ENCODE results near the gene CDO1.

DNA sequence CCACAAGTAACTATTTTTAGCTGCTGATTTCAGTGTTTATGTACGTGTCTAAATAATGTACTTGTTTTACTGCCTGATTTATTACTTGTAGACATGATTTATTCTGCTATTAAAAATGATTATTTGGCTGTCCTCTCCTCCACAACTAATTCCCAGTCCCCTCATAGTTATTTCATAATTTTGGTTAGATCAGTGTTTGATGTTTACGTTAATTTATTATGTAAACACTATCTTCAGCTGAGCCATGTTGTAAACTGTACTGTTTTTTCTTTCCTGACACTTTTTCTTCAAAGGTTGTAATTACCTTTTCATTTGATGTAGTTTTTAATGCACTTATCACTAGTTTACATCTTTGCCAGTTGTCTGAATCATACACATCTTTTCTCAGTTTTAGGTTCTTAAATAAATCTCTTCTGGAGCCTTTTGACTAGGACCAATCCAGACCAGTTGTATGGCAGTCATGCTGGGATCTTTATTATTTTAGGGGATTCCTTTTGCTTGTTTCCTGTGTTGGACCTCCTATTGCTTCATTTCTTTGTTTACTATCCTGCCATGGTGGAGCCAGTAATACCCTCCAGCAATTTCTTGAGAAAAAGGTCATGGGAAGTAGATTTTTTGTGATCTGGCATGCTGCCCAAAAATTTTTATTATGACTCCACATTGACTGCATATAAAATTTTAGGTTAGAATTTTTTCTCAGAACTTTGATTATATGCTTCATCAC lies 41.3 kb upstream of the CDO1 start:
- TF ChIP-seq, protein P1, sequence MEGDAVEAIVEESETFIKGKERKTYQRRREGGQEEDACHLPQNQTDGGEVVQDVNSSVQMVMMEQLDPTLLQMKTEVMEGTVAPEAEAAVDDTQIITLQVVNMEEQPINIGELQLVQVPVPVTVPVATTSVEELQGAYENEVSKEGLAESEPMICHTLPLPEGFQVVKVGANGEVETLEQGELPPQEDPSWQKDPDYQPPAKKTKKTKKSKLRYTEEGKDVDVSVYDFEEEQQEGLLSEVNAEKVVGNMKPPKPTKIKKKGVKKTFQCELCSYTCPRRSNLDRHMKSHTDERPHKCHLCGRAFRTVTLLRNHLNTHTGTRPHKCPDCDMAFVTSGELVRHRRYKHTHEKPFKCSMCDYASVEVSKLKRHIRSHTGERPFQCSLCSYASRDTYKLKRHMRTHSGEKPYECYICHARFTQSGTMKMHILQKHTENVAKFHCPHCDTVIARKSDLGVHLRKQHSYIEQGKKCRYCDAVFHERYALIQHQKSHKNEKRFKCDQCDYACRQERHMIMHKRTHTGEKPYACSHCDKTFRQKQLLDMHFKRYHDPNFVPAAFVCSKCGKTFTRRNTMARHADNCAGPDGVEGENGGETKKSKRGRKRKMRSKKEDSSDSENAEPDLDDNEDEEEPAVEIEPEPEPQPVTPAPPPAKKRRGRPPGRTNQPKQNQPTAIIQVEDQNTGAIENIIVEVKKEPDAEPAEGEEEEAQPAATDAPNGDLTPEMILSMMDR (IDR thresholded peaks at IDR 0.05): no peak
- TF ChIP-seq POLR2A (IDR thresholded peaks at IDR 0.05): no peak
